Measurements from ENCODE around the gene HBQ1.
"Not testable (repeated sequence)": the region's sequence is repeated elsewhere in the genome, so short reads cannot be mapped to it uniquely, and the experiment has no call there.

HBQ1 gene

DNA sequence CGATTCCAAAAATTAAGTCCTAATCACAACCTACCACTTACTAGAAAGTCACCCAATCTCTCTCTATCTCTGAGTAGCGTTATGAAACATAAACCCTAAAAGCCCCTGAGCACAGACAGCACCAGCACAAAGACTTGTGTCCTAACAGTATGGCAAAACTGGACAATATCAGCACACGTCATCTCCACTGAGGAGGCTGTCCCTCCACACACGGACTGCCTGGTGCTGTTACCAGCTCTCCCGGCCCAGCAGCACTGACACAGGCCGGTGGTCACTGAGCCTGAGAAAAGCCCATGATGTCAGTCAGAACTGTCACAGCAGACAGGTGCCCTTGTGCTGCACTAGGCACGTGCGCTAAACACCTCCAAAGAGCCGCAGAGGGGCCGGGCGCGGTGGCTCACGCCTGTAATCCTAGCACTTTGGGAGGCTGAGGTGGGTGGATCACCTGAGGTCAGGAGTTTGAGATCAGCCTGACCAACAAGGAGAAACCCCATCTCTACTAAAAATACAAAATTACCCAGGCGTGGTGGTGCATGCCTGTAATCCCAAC, 31.4 kb downstream of the HBQ1 start:
- not testable (repeated sequence) for DNase-seq

DNA sequence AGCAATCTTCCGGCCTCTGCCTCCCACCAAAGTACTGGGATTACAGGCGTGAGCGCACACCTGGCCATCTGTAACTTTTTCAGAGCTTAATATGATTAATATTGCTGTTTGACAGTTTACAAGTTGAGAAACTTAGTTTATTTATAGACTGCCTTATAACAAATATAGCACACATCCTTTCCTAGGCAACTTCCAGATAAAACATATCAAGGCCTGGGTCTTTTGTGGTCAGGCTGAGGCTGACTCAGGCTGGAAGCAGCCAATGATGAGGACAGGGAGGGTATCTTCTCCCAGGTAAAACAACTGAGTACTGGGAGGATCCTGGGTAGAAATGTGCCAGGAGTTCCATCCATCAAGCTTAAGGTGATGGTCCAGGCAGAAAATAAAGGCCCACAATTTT, 32.7 kb downstream of the HBQ1 start:
- no peak for DNase-seq

DNA sequence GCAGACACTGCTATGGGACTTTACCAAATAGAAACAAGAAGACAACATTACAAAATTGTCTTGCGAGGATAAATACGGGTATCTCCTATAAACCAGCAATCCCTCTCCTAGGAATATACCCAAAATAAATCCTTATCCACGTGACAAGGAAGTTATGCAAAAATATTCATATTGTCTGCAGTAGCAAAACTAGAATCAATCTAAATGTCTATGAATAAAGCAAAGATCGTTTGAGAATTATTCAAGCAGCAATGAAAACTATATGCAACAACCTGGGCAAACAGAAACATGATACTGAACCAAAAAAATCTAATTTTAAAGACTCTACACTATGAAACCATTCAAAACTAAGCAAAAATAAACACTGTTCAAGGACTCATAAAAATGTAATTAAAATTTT, 39.8 kb downstream of the HBQ1 start:
- no peak for DNase-seq

DNA sequence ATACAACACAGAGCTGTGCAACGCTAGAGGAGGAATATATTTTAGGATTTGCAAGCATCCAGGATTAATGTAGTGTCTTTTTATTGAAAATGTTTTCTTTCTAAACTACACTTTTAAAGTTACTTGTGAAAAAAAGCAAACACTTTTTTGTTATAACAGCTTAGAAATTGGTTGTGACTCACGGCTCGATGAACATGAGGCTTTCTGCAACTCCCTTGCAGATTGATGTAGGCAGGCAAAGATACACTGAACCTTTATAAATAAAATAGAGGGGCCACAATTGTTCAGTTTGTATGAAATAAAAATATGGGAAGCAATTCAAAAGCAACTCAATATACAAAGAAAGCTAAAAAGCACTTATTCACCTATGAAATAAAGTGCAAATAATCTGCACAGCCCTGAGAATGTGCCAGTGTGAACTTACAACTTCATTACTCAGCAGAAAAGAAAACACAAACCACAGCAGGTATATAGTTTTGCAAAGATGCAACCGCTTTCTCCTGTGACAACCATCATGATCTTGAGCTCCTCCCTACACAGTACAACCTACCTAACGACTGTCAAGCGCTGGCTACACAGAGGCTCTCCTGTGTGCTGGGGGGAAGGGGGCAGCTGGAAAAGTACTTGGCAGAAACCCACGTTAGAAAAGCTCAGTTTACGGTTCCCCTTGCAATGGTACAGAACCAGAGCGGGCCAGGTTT, 48.0 kb downstream of the HBQ1 start:
- no peak for DNase-seq

DNA sequence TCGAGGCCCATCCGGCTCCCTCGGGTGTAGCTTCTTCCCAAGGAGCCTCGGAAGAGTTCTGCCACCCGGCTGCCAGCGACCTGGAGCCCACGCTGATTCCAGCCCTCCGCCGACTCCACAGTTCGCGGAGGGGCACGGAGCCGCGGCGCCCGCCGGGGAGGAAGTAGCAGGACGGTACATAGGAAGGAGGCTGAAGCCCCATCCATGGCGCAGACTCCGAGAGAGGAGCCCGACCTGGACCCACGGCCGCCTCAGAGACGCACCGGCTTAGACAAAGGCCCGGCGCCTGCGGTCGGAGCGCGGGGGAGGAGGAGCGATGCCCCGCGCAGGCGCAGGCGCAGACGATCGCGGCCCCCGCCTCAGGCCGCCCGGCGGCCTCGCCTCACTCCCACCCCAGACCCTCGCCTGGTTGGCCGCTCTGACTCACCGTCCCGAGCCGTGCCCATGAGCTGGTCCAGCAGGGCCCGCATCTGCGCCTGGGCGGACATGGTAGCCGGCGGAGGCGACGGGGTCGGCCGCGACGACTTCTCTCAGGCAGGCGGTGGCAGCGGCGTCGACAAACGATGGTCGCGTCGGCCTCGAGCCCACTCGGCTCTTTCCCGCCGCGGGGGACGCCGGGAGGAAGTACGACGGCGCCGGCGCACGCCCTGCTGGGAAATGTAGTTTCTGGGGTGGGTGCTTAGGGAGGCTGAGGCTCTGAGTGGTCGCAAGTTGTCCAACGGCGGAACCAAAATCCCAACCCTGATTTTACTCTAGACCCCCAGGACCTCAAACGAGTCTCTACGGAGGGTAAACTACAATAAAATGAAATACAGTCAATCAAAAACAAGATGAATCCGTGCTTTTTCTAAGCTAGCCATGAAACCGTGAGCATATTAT, 48.8 kb downstream of the HBQ1 start, which contains the start of gene LUC7L:
Gene LUC7L, minus strand, starts transcription at position 598 of the 879 bp plus-strand sequence. Its CDS starts 110 bp downstream, at position 488.
- DNase-seq: peak; percentile 86

DNA sequence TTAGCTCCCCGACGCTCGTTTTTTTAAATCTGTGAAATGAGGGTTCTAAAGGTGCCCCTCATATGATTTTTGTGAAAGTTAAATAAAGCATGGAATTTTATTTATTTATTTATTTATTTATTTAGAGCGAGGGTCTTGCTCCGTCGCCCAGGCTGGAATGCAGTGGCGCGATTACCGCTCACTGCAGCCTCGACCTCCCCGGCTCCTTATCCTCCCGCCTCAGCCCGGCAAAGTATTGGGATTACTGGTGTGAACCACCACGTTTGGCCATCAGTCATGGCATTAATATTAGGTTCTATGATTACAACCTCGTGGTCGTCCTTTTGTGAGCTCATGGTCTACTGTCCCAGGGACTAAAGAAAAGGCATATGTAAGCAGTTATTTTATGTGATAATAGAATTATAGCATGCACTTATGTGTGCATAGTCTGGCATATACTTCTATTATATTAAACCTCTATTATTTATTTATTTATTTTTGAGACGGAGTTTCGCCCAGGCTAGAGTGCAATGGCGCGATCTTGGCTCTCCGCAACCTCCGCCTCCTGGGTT, 49.5 kb downstream of the HBQ1 start:
- no peak for DNase-seq

DNA sequence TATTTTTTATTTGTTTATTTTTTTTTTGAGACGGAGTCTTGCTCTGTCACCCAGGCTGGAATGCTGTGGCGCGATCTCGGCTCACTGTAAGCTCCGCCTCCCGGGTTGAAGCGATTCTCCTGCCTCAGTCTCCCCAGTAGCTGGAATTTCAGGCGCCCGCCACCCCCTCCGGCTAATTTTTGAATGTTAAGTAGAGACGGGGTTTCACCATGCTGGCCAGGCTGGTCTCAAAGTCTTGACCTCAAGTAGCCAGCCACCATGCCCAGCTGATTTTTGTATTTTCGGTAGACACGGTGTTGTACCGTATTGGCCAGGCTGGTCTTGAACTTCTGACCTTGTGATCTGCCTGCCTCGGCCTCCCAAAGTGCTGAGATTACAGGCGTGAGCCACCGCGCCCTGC, 50.1 kb downstream of the HBQ1 start:
- not testable (repeated sequence) for DNase-seq

All from stimulated activated CD4-positive, alpha-beta T cell treated with anti-CD3 and anti-CD28 coated beads, Interleukin-4, amount 100 ng/mL, for 24 hours (primary cell).